Mesenchymal stem cell (in vitro differentiated cells and primary cell): Measurements from ENCODE around the gene TXNDC9. TPM values are rescaled to one million over a fixed set of nuclear protein-coding genes. Genes with fewer than 3 reads are reported as not detected.

Experiments used
- DNase-seq: peaks from one replicate; pipeline ENCODE4 v3.0.0-alpha.2; 2013
- H2AFZ ChIP-seq: one replicate; pipeline ENCODE4 v1.6.1; 2013; ENCODE audit warnings: low read depth, mild to moderate bottlenecking, control low read depth, inconsistent platforms, low read length, moderate library complexity
- H2AK5ac ChIP-seq: 2 replicates; pipeline ENCODE4 v1.6.1; 2013; ENCODE audit warnings: low read length, moderate library complexity, mild to moderate bottlenecking, inconsistent platforms; ENCODE audit not compliant: severe bottlenecking
- H2BK120ac ChIP-seq: one replicate; pipeline ENCODE4 v1.6.1; 2013; ENCODE audit warnings: low read depth, mild to moderate bottlenecking, inconsistent platforms, low read length, moderate library complexity
- H2BK12ac ChIP-seq, 2 experiments: one replicate each; pipeline ENCODE4 v1.6.1; 2013; ENCODE audit warnings: inconsistent platforms in 2 of 2, low read length in 2 of 2, mild to moderate bottlenecking in 2 of 2, moderate library complexity in 2 of 2, control low read depth in 1 of 2
- H2BK15ac ChIP-seq: one replicate; pipeline ENCODE4 v1.6.1; 2013; ENCODE audit warnings: mild to moderate bottlenecking, low read depth, inconsistent platforms; ENCODE audit not compliant: poor library complexity, severe bottlenecking
- H2BK5ac ChIP-seq: 2 replicates; pipeline ENCODE4 v1.6.1; 2013; ENCODE audit warnings: low read depth, mild to moderate bottlenecking, low read length, control low read depth, inconsistent platforms; ENCODE audit not compliant: poor library complexity, severe bottlenecking
- H3K14ac ChIP-seq, 2 experiments: one replicate each; pipeline ENCODE4 v1.6.1; 2013; ENCODE audit warnings: inconsistent platforms in 2 of 2, low read length in 2 of 2, control low read depth in 1 of 2, mild to moderate bottlenecking in 1 of 2, moderate library complexity in 1 of 2
- H3K18ac ChIP-seq, 2 experiments: one replicate each; pipeline ENCODE4 v1.6.1; 2013; ENCODE audit warnings: inconsistent platforms in 2 of 2, low read length in 2 of 2, control low read depth in 1 of 2, low read depth in 1 of 2, mild to moderate bottlenecking in 1 of 2
- H3K23ac ChIP-seq, 2 experiments: one replicate each; pipeline ENCODE4 v1.6.1; 2013; ENCODE audit warnings: inconsistent platforms in 2 of 2, low read length in 2 of 2, mild to moderate bottlenecking in 2 of 2, moderate library complexity in 2 of 2, control low read depth in 1 of 2
- H3K27ac ChIP-seq: 2 replicates; pipeline ENCODE4 v1.5.1; 2013; ENCODE audit warnings: mild to moderate bottlenecking, moderate library complexity, low read length, control low read depth, inconsistent platforms; ENCODE audit not compliant: poor library complexity, severe bottlenecking
- H3K27me3 ChIP-seq, 2 experiments: 2 replicates each; pipeline versions ENCODE4 v1.6.1 to v1.7.0; 2013; ENCODE audit warnings: low read length in 2 of 2, mild to moderate bottlenecking in 2 of 2, moderate library complexity in 2 of 2, control low read depth in 1 of 2, inconsistent platforms in 1 of 2; ENCODE audit not compliant: control insufficient read depth in 1 of 2, insufficient read depth in 1 of 2
- H3K36me3 ChIP-seq, 2 experiments: 2 replicates each; pipeline versions ENCODE4 v1.6.1 to v1.7.0; 2013; ENCODE audit warnings: low read length in 2 of 2, control low read depth in 1 of 2, inconsistent platforms in 1 of 2, low read depth in 1 of 2, mild to moderate bottlenecking in 1 of 2; ENCODE audit not compliant: insufficient read depth in 2 of 2, control insufficient read depth in 1 of 2
- H3K4ac ChIP-seq, 2 experiments: one replicate each; pipeline ENCODE4 v1.6.1; 2013; ENCODE audit warnings: inconsistent platforms in 2 of 2, low read length in 2 of 2, mild to moderate bottlenecking in 2 of 2, moderate library complexity in 2 of 2, control low read depth in 1 of 2, low read depth in 1 of 2
- H3K4me1 ChIP-seq: 2 replicates; pipeline ENCODE4 v1.6.1; 2013; ENCODE audit warnings: low read depth, low read length, control low read depth; ENCODE audit not compliant: control insufficient read depth, insufficient read depth
- H3K4me2 ChIP-seq: 2 replicates; pipeline ENCODE4 v1.6.1; 2013; ENCODE audit warnings: low read length, mild to moderate bottlenecking, inconsistent platforms; ENCODE audit not compliant: poor library complexity, severe bottlenecking
- H3K4me3 ChIP-seq, 2 experiments: 2 replicates each; pipeline versions ENCODE4 v1.5.1 to v1.7.0; 2013; ENCODE audit warnings: low read length in 2 of 2, mild to moderate bottlenecking in 2 of 2, control low read depth in 1 of 2, low read depth in 1 of 2; ENCODE audit not compliant: insufficient read depth in 1 of 2
- H3K79me1 ChIP-seq: replicated peaks from 2 replicates; pipeline ENCODE4 v1.6.1; 2013; ENCODE audit warnings: mild to moderate bottlenecking, control low read depth, low read length, inconsistent platforms; ENCODE audit not compliant: poor library complexity, severe bottlenecking
- H3K9ac ChIP-seq: 2 replicates; pipeline ENCODE4 v1.7.0; 2013; ENCODE audit warnings: mild to moderate bottlenecking, low read length, moderate library complexity
- H3K9me3 ChIP-seq: 2 replicates; pipeline ENCODE4 v1.7.0; 2013; ENCODE audit warnings: mild to moderate bottlenecking, low read length; ENCODE audit not compliant: control insufficient read depth
- H4K8ac ChIP-seq: one replicate; pipeline ENCODE4 v1.6.1; 2013; ENCODE audit warnings: inconsistent platforms, mild to moderate bottlenecking, low read length, moderate library complexity
- H4K91ac ChIP-seq: one replicate; pipeline ENCODE4 v1.6.1; 2013; ENCODE audit warnings: mild to moderate bottlenecking, low read length, inconsistent platforms
- WGBS: methylation state at CpG from one replicate; pipeline ENCODE4 v1.1.7; 2013; ENCODE audit warnings: mixed read lengths; 5-methylcytosine and 5-hydroxymethylcytosine counted together
- polyA plus RNA-seq, 2 experiments: library from polyadenylated mRNA; stranded (reverse); fragments of 200-250 nt; gene quantifications; one replicate each; pipeline ENCODE4 v1.2.3, GENCODE V29; 2013

TXNDC9 gene, protein sequence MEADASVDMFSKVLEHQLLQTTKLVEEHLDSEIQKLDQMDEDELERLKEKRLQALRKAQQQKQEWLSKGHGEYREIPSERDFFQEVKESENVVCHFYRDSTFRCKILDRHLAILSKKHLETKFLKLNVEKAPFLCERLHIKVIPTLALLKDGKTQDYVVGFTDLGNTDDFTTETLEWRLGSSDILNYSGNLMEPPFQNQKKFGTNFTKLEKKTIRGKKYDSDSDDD
- polyA plus RNA-seq (2013, experiment 1 of 2) = 47.7 TPM
- polyA plus RNA-seq (2013, experiment 2 of 2) = 50.1 TPM

DNA sequence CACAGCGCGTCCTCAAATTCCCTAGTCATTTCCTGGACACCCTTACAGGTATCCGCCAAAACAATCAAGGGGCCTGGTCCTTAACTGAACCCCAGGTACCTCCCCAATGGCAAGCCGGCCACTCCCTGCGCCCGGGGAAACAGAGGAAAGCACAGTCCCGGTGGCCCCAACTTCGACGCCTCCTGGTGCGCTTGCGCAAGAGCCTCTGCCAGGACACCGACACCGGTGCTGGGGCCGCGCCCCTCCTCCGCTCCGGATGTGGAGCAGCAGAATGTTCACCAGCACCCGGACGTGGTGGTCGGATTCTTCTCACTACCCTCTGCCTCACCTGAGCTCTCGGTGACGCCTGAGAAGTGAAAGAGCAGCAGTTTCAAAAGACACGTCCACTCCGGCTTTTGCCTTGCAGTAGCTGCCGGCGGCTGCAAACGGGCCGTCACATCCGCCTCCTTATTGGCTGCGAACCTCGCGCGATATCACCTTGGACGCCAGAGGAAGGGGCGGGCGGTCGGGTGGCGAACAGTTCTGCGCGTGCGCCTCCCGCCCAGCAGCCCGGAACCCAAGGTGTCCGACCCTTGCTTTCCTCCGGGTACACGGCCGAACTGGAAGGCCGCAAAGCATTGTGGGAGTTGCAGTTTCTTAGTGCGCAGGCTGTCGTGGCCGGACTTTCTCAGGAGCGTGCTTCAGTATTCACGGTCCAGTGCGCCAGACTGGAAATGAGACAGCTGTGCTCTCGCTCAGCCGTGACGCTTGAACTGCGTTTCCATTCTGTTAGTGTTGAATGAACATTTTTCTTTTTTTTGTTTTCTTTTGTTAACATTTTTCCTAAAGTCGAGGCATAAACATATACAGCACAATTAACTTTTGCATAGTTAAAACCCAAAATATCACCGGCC lies at the start of gene TXNDC9:
Gene TXNDC9 (minus strand): TSS at position 423 of the 893 bp plus-strand sequence. CDS start 3,123 bp downstream, outside the sequence.
- peak within 1 kb of the TSS in 1 of 2 experiments; percentile 46 for H3K14ac ChIP-seq
- peak within 1 kb of the TSS; percentile 91 to 99 for H3K4me3 ChIP-seq
- peaks cover 2% of the 10 kb centered on the region for H3K79me1 ChIP-seq
- no peaks in the 10 kb centered on the region for H3K9me3 ChIP-seq
- H3K4ac ChIP-seq = peak within 1 kb of the TSS; percentile 51 to 83
- H3K4me2 ChIP-seq = peak within 1 kb of the TSS; percentile 75
- peak within 1 kb of the TSS; percentile 76 to 99 for H3K18ac ChIP-seq
- peak; percentile 100 for DNase-seq
- peak within 1 kb of the TSS; percentile 90 for H2BK5ac ChIP-seq
- H3K23ac ChIP-seq = peak within 1 kb of the TSS in 1 of 2 experiments; percentile 52
- H2BK12ac ChIP-seq = no peak within 1 kb of the TSS
- peaks cover 9% of the 10 kb centered on the region for H3K4me1 ChIP-seq
- WGBS = under 1% methylated on average over 53 of the region's 60 CpGs
- H3K27me3 ChIP-seq = no peaks in the 10 kb centered on the region
- H2BK120ac ChIP-seq = peak within 1 kb of the TSS; percentile 34
- peak within 1 kb of the TSS; percentile 99 for H3K27ac ChIP-seq
- H4K91ac ChIP-seq = peak within 1 kb of the TSS; percentile 86
- peak within 1 kb of the TSS; percentile 92 for H4K8ac ChIP-seq
- peaks cover 10 to 23% of the 10 kb centered on the region in 2 experiments for H3K36me3 ChIP-seq
- H2BK15ac ChIP-seq = peak within 1 kb of the TSS; percentile 69
- peak within 1 kb of the TSS; percentile 72 for H2AFZ ChIP-seq
- H2AK5ac ChIP-seq = peak within 1 kb of the TSS; percentile 58
- peak within 1 kb of the TSS; percentile 96 for H3K9ac ChIP-seq

DNA sequence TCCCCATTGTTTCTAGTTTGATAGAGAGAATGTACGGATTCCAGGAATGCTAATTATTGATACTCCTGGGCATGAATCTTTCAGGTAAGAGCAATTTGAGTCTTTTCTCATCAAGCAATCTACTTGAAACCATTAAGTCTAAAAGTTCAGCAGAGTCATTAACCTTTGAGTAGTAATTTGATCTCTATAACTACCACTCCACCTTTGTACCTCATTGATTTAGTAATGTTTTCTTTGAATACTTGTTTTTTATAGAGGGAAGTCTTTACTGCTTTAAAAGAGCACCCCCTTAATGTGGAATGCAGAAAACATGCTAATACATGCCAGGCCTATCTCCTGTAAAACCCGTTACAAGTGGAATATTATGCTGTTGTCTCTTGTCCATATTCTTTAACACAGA lies 46.0 kb upstream of the TXNDC9 start:
- Histone ChIP-seq H3K14ac (no peak overlapping the region), H3K9me3 (peaks cover 3% of the 10 kb centered on the region), H2BK12ac (no peak overlapping the region), H3K27me3 (no peaks in the 10 kb centered on the region), H3K79me1 (peaks cover 17% of the 10 kb centered on the region), H3K4ac (no peak overlapping the region), H3K23ac (no peak overlapping the region), H3K9ac (no peak overlapping the region), H2AFZ (no peak overlapping the region), H4K8ac (no peak overlapping the region), H3K27ac (no peak overlapping the region), H2AK5ac (no peak overlapping the region), H3K36me3 (peaks cover 5 to 81% of the 10 kb centered on the region in 2 experiments), H3K4me2 (no peak overlapping the region), H3K18ac (no peak overlapping the region), H2BK5ac (no peak overlapping the region), H4K91ac (no peak overlapping the region), H2BK15ac (no peak overlapping the region), H3K4me3 (no peak overlapping the region), H2BK120ac (no peak overlapping the region), H3K4me1 (no peaks in the 10 kb centered on the region)
- WGBS = no CpG with 5 or more reads among the region's 2 CpGs
- no peak for DNase-seq

GRCh38 chr2:99380376-99381010 lies 44.4 kb upstream of the TXNDC9 start:
- no peak overlapping the region for H3K14ac ChIP-seq
- H2BK12ac ChIP-seq = no peak overlapping the region
- no peak overlapping the region for H4K8ac ChIP-seq
- H3K9me3 ChIP-seq = peaks cover 3% of the 10 kb centered on the region
- no peak overlapping the region for H3K18ac ChIP-seq
- H2AFZ ChIP-seq = no peak overlapping the region
- no peak overlapping the region for H2BK120ac ChIP-seq
- 96% methylated on average over 3 of the region's 3 CpGs for WGBS
- DNase-seq = no peak
- H3K36me3 ChIP-seq = peaks cover 2 to 92% of the 10 kb centered on the region in 2 experiments
- H3K79me1 ChIP-seq = peaks cover 12% of the 10 kb centered on the region
- no peak overlapping the region for H3K4me3 ChIP-seq
- no peaks in the 10 kb centered on the region for H3K27me3 ChIP-seq
- H2BK5ac ChIP-seq = no peak overlapping the region
- H2BK15ac ChIP-seq = no peak overlapping the region
- H2AK5ac ChIP-seq = no peak overlapping the region
- H3K4ac ChIP-seq = no peak overlapping the region
- no peak overlapping the region for H3K9ac ChIP-seq
- H3K4me1 ChIP-seq = no peaks in the 10 kb centered on the region
- no peak overlapping the region for H4K91ac ChIP-seq
- no peak overlapping the region for H3K4me2 ChIP-seq
- H3K23ac ChIP-seq = no peak overlapping the region
- peak overlapping the region; percentile 66 for H3K27ac ChIP-seq
